K562 (cell line): Measurements from ENCODE around the gene CCDC85C. TPM values are rescaled to one million over a fixed set of nuclear protein-coding genes. Genes with fewer than 3 reads are reported as not detected.
A peak's percentile ranks its signal among the peaks of the same experiment; 100 is the strongest.

Source experiments
- ATAC-seq: fragments of 200-7000 bp; cut with Tn5 transposase; 3 replicates; pipeline ENCODE4 v1.9.1; 2020; ENCODE audit warnings: moderate library complexity
- BruUV-seq: library from RNA; stranded (reverse); fragments of 400-500 nt; replicated peaks from 2 replicates; lab custom pipeline; 2021; lab: Mats Ljungman, UMichigan
- CTCF ChIA-PET: fragments of 300-600 bp; formaldehyde crosslinking; extraction: SDS; loops from one replicate; lab custom pipeline; 2021; ENCODE audit warnings: low intra/inter-chr PET ratio; lab: Yijun Ruan, JAX
- POLR2A ChIA-PET: fragments of 300-600, 350-650 bp; sonication (Branson Sonifier 250); formaldehyde crosslinking; extraction: SDS; loops from one replicate; lab custom pipeline; 2021; ENCODE audit warnings: antibody characterized with exemption, inconsistent platforms; lab: Yijun Ruan, JAX
- DNase-seq, 4 experiments: peaks; one replicate each; pipeline versions ENCODE4 v3.0.0 to v3.0.0-alpha.2; 2011 to 2018; ENCODE audit warnings: low spot score in 3 of 4, mixed read lengths in 3 of 4; ENCODE audit errors: extremely low read depth in 1 of 4
- FAIRE-seq: peaks from 2 replicates; lab custom pipeline; 2011; peaks lifted over from hg19 to GRCh38; lab: Jason Lieb, UNC
- H2AFZ ChIP-seq: 2 replicates; pipeline ENCODE4 v1.6.0; 2011; ENCODE audit warnings: low read depth, low read length, control low read depth, inconsistent platforms
- H3K27ac ChIP-seq: fragments of 200-600 bp; 3 replicates; pipeline ENCODE4 v1.8.0; 2011; ENCODE audit warnings: low read depth, mild to moderate bottlenecking, control low read depth, inconsistent platforms, low read length, moderate library complexity, mixed read lengths; ENCODE audit errors: extremely low read depth
- H3K27me3 ChIP-seq, 2 experiments: fragments of 300-600 bp in 1 of 2; 2 replicates in 1 of 2; 3 replicates in 1 of 2; pipeline versions ENCODE4 v1.6.0 to v1.8.0; 2011; ENCODE audit warnings: inconsistent platforms in 2 of 2, low read length in 2 of 2, mild to moderate bottlenecking in 1 of 2, mixed read lengths in 1 of 2, moderate library complexity in 1 of 2; ENCODE audit not compliant: control insufficient read depth in 2 of 2, insufficient read depth in 2 of 2
- H3K36me3 ChIP-seq: fragments of 300-600 bp; 3 replicates; pipeline ENCODE4 v1.8.0; 2011; ENCODE audit warnings: mild to moderate bottlenecking, low read length, inconsistent platforms; ENCODE audit not compliant: control insufficient read depth, insufficient read depth
- H3K4me1 ChIP-seq, 2 experiments: fragments of 200-600 bp in 1 of 2; replicated peaks in 1 of 2; 2 replicates in 1 of 2; 3 replicates in 1 of 2; pipeline versions ENCODE4 v1.5.1 to v1.8.0; 2011; ENCODE audit warnings: inconsistent platforms in 2 of 2, low read length in 2 of 2, mild to moderate bottlenecking in 1 of 2, mixed read lengths in 1 of 2, moderate library complexity in 1 of 2; ENCODE audit not compliant: control insufficient read depth in 2 of 2, insufficient read depth in 2 of 2
- H3K4me2 ChIP-seq: 2 replicates; pipeline ENCODE4 v1.6.1; 2011; ENCODE audit warnings: low read length, control low read depth, inconsistent platforms, mixed read lengths; ENCODE audit not compliant: insufficient read depth
- H3K4me3 ChIP-seq: fragments of 200-600 bp; sonication (generic), shearing (Covaris generic); 2 replicates; pipeline ENCODE4 v1.5.1; 2016; ENCODE audit warnings: control low read depth, inconsistent platforms
- H3K79me2 ChIP-seq: fragments of 200-600 bp; 3 replicates; pipeline ENCODE4 v1.8.0; 2011; ENCODE audit warnings: low read length, inconsistent platforms; ENCODE audit not compliant: control insufficient read depth, insufficient read depth
- H3K9ac ChIP-seq, 2 experiments: 2 replicates each; pipeline versions ENCODE4 v1.6.0 to v1.6.1; 2011; ENCODE audit warnings: low read depth in 2 of 2, low read length in 2 of 2, control low read depth in 1 of 2, inconsistent platforms in 1 of 2, mild to moderate bottlenecking in 1 of 2, mixed read lengths in 1 of 2; ENCODE audit not compliant: insufficient read depth in 1 of 2
- H3K9me1 ChIP-seq: one replicate; pipeline ENCODE4 v1.6.0; 2011; ENCODE audit warnings: inconsistent platforms, mild to moderate bottlenecking, low read length, moderate library complexity; ENCODE audit not compliant: control insufficient read depth, insufficient read depth
- H3K9me3 ChIP-seq: replicated peaks from 2 replicates; pipeline ENCODE4 v1.5.1; 2011; ENCODE audit warnings: low read depth, low read length, inconsistent platforms; ENCODE audit not compliant: control insufficient read depth, insufficient read depth
- H4K20me1 ChIP-seq: replicated peaks from 2 replicates; pipeline ENCODE4 v1.6.1; 2011; ENCODE audit warnings: low read length, inconsistent platforms, mixed read lengths; ENCODE audit not compliant: control insufficient read depth, insufficient read depth
- BMI1 ChIP-seq: fragments of 150-350 bp; IDR thresholded peaks from 2 replicates; pipeline ENCODE4 v1.6.1; 2014; ENCODE audit warnings: low read length
- CBX3 ChIP-seq, 2 experiments: IDR thresholded peaks; 1 replicate in 1 of 2; 2 replicates in 1 of 2; pipeline ENCODE4 v1.6.1; 2012; ENCODE audit warnings: inconsistent platforms in 2 of 2, low read length in 2 of 2, borderline replicate concordance in 1 of 2, control low read depth in 1 of 2
- NFIC ChIP-seq: fragments of 450-650 bp; IDR thresholded peaks from 2 replicates; pipeline ENCODE4 v1.6.1; 2017; ENCODE audit warnings: mild to moderate bottlenecking, inconsistent platforms
- TAF7 ChIP-seq: fragments of 450-650 bp; IDR thresholded peaks from 2 replicates; pipeline ENCODE4 v1.6.1; 2016; ENCODE audit warnings: missing genetic modification characterization, missing compliant biosample characterization
- ZNF444 ChIP-seq: fragments of 250-450 bp; sonication (Bioruptor Pico); IDR thresholded peaks from 2 replicates; pipeline ENCODE4 v1.4.0; 2020; ENCODE audit warnings: mild to moderate bottlenecking, moderate library complexity
- WGBS: fragments of 100-300 bp; shearing (Covaris generic); methylation state at CpG from one replicate; pipeline ENCODE4 v1.1.6; 2016; ENCODE audit warnings: low coverage, mixed read lengths; ENCODE audit not compliant: insufficient coverage; ENCODE audit errors: missing lambda C conversion rate; 5-methylcytosine and 5-hydroxymethylcytosine counted together
- in situ Hi-C: fragments of 300-500 bp; cut with MboI; formaldehyde crosslinking; loops from 4 replicates; pipeline ENCODE4 v1.15.0; 2018; ENCODE audit warnings: inconsistent platforms, mixed read lengths
- intact Hi-C: fragments of 100-400 bp; cut with micrococcal nuclease; formaldehyde crosslinking; loops from 2 replicates; pipeline ENCODE4 v1.14.2; 2022
- polyA plus RNA-seq, 8 experiments: library from polyadenylated mRNA; depleted of rRNA in 4 of 8; stranded (reverse) in 5 of 8; unstranded in 3 of 8; fragments of >200 nt; fragmentation: Nextera tagmentation in 2 of 8; fragmentation: Illumina TruSeq in 1 of 8; extraction: Ambion mirVana in 2 of 8; extraction: Trizol in 1 of 8; gene quantifications; 2 replicates each; pipeline versions ENCODE4 v1.2.1 to v1.2.3, GENCODE V29; 2011 to 2014; ENCODE audit warnings: inconsistent platforms in 1 of 8, missing spikeins in 1 of 8
- total RNA-seq, 7 experiments: library from RNA; depleted of rRNA in 6 of 7; stranded (reverse); fragments of >200 nt in 6 of 7; fragmentation: Illumina TruSeq in 2 of 7; extraction: Trizol in 2 of 7; gene quantifications; 2 replicates each; pipeline versions ENCODE4 v1.2.1 to v1.2.3, GENCODE V29; 2011 to 2021; ENCODE audit warnings: low replicate concordance in 1 of 7
- TF ChIP-seq, protein P1 (sequence below): fragments of 450-650 bp; IDR thresholded peaks from 2 replicates; pipeline ENCODE4 v1.6.1; 2018; ENCODE audit not compliant: partially characterized antibody
- TF ChIP-seq, protein P2 (sequence below): sonication (generic); formaldehyde crosslinking; IDR thresholded peaks from 2 replicates; pipeline ENCODE4 v1.8.1; 2023; ENCODE audit warnings: mild to moderate bottlenecking, missing genetic modification reagents

The CCDC85C gene
- total and polyA plus RNA-seq, 9 of the 15 experiments (the other 6 are each of a cell fraction or from before 2014, with no cell fraction given) = 0.18 to 22.0 (median 6.3) TPM

DNA sequence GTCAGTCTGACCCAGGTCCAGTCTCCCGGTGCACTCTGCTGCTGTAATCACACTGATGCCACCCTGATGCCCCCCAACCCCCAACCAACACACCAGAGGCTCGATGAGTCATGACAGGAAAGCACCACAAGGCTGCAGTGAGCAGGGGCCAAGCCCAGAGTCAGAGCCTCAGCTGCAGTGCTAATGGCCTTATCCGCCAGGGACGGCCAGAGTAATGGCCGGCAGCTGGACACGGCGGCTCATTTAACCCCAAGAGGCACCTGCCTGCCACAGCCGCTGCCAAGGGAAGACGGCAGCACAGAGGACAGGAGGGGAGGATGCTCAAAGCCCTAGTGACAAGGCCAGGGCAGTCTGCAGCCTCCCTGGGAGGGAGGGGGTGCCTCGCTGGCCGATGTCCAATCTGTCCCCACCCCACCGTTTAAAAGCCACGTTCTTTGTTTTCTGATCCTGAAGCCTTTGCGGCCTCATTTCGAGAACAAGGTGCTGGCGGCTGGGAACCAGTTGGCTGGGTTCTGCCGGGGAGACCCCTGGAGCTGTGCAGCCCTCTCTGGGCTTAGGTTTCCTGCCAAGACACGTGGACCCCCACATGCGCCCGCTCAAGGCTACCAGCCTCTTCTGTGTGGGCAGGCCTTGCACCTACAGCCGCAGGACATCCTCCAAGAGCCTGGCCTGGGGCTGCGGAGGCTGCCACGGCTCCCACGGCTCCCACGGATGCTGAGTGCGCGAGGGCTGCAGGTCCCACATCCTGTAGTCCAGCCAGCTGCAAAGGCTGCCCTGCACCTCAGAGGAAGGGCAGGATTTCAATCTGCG lies 13.1 kb downstream of the CCDC85C start:
- Histone ChIP-seq H3K27ac (no peak overlapping the region), H4K20me1 (peaks cover 22% of the 10 kb centered on the region), H3K9me3 (no peaks in the 10 kb centered on the region), H3K27me3 (no peaks in the 10 kb centered on the region), H3K36me3 (no peaks in the 10 kb centered on the region), H3K4me2 (no peak overlapping the region), H3K4me3 (no peak overlapping the region), H2AFZ (no peak overlapping the region), H3K79me2 (no peaks in the 10 kb centered on the region; the same call in 2 of the 3 replicates), H3K9ac (no peak overlapping the region), H3K9me1 (peaks cover under 1% of the 10 kb centered on the region), H3K4me1 (peaks cover 0 to 34% of the 10 kb centered on the region in 2 experiments; a peak in 2 of 5 replicates)
- POLR2A ChIA-PET = interaction anchor here (0.7 kb wide), 1 partner anchor 9 kb away, joined by 3 read pairs; no protein-coding TSS in a partner anchor
- CTCF ChIA-PET = no interaction called here
- FAIRE-seq (no peak), DNase-seq (no peak), ATAC-seq (no peak)
- intact Hi-C loops = no loop called here
- in situ Hi-C loops = no loop called here
- BruUV-seq = no TSS peak
- TF ChIP-seq ZNF444 (CRISPR knock-in tag) (no peak), CBX3 (IDR thresholded peaks at IDR 0.05; ENCODE audit: borderline replicate concordance in 1 of 2, low read length in 2 of 2) (no peak), NFIC (0 out of 2 replicates have a peak, but pooled peaks have one; percentile 11), TAF7 (tag) (no peak), BMI1 (no peak)
- TF ChIP-seq, protein P1, sequence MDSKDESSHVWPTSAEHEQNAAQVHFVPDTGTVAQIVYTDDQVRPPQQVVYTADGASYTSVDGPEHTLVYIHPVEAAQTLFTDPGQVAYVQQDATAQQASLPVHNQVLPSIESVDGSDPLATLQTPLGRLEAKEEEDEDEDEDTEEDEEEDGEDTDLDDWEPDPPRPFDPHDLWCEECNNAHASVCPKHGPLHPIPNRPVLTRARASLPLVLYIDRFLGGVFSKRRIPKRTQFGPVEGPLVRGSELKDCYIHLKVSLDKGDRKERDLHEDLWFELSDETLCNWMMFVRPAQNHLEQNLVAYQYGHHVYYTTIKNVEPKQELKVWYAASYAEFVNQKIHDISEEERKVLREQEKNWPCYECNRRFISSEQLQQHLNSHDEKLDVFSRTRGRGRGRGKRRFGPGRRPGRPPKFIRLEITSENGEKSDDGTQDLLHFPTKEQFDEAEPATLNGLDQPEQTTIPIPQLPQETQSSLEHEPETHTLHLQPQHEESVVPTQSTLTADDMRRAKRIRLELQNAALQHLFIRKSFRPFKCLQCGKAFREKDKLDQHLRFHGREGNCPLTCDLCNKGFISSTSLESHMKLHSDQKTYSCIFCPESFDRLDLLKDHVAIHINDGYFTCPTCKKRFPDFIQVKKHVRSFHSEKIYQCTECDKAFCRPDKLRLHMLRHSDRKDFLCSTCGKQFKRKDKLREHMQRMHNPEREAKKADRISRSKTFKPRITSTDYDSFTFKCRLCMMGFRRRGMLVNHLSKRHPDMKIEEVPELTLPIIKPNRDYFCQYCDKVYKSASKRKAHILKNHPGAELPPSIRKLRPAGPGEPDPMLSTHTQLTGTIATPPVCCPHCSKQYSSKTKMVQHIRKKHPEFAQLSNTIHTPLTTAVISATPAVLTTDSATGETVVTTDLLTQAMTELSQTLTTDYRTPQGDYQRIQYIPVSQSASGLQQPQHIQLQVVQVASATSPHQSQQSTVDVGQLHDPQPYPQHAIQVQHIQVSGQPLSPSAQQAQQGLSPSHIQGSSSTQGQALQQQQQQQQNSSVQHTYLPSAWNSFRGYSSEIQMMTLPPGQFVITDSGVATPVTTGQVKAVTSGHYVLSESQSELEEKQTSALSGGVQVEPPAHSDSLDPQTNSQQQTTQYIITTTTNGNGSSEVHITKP = peak; percentile 32
- TF ChIP-seq, protein P2, sequence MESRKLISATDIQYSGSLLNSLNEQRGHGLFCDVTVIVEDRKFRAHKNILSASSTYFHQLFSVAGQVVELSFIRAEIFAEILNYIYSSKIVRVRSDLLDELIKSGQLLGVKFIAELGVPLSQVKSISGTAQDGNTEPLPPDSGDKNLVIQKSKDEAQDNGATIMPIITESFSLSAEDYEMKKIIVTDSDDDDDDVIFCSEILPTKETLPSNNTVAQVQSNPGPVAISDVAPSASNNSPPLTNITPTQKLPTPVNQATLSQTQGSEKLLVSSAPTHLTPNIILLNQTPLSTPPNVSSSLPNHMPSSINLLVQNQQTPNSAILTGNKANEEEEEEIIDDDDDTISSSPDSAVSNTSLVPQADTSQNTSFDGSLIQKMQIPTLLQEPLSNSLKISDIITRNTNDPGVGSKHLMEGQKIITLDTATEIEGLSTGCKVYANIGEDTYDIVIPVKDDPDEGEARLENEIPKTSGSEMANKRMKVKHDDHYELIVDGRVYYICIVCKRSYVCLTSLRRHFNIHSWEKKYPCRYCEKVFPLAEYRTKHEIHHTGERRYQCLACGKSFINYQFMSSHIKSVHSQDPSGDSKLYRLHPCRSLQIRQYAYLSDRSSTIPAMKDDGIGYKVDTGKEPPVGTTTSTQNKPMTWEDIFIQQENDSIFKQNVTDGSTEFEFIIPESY (CRISPR knock-in tag) = peak; percentile 90
- WGBS = 66% methylated on average over 13 of the region's 28 CpGs
